SK-MEL-5 (cell line): ENCODE measurements around the gene TTBK2. TPM values are rescaled to one million over a fixed set of nuclear protein-coding genes. Genes with fewer than 3 reads are reported as not detected.

Experiments used
- DNase-seq: peaks from one replicate; pipeline ENCODE4 v3.0.0-alpha.2; 2016; ENCODE audit warnings: low read depth, low spot score
- in situ Hi-C: cut with HindIII; loops from 2 replicates; pipeline ENCODE4 v1.10.0; 2016; ENCODE audit warnings: low sequenced_read_pairs, high pct_unique_total_duplicates, low pct_unique_long_range_greater_than_20kb
- total RNA-seq: library from RNA; depleted of rRNA; stranded (reverse); fragments of >200 nt; shearing (Covaris generic); gene quantifications from 2 replicates; pipeline ENCODE4 v1.2.3, GENCODE V29; 2014

TTBK2 gene
- total RNA-seq, 1 experiment from 2014 or later = 5.6 TPM

DNA sequence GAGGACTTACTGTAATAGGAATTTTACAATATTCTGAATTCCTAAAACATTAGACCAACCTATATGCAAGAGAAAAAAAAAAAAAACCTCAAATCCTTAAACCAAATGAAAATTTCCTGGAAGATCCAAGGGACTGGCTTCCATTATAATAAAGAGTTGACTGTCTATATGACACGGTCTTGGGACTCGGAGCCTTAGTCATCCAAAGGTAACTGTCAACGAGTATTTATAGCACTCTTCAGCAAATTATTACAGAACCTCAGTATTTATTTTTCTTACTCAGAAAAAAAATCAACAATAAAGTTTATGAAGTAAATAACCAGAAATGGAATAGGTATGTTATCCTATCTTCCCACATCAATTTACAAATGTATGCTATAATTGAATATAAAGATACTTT, 66.0 kb downstream of the TTBK2 start:
- in situ Hi-C loops = no loop called here
- no peak for DNase-seq

DNA sequence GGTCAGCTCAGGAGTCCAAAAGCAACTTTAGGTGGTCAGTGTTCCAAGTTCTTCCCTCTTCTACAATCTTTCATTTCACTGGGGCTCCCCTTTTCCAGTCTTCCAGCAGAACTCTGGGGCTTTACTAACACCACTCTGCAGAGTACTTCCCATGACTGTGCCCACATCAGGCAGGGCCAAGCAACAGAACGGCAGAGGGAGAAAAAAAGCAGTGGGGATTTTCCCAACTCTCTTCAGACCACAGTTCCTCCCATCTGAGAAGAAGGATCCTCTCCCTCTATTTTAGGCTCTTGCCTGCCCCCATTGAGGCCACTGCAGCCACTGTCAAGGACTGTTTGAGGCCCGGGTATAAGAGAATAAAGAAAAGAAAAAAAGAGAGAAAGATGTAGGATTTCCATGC, 70.7 kb downstream of the TTBK2 start:
- DNase-seq = no peak
- in situ Hi-C loops = no loop called here

DNA sequence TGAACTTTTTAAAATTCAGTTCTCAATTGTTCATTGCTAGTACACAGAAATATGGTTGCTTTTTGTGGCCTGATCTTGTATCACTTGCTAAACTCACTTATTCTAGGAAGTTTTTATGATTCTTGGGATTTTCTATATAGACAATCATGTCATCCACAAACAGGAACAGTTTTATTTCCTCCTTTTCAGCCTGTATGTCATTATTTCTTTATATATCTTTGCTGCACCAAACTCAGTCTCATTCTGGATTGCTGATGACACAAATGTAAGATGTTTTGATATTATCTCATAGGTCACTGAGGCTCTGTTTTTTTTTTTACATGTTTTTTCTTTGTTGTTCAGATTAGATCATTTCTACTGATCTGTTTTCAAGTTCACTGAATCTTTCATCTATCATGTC, 71.7 kb downstream of the TTBK2 start:
- in situ Hi-C loops = no loop called here
- DNase-seq = no peak

DNA sequence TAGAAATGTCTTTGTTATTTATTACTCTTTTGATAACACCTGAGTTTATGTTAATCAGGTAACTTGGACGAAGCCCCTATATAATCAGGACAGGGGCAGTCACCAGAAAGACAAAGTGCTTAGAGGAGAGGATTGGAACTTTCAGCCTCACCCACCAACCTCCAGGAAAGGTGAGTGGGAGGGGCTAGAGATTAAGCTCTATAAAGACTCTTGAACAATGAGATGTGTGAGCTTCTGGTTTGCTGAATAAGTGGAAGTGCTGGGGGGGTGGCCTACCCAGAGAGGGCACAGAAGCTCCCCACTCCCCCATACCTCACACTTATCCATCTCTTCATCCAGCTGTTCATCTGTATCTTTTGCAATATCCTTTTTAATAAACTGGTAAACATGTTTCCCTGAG, 73.9 kb downstream of the TTBK2 start:
- in situ Hi-C loops = no loop called here
- no peak for DNase-seq

DNA sequence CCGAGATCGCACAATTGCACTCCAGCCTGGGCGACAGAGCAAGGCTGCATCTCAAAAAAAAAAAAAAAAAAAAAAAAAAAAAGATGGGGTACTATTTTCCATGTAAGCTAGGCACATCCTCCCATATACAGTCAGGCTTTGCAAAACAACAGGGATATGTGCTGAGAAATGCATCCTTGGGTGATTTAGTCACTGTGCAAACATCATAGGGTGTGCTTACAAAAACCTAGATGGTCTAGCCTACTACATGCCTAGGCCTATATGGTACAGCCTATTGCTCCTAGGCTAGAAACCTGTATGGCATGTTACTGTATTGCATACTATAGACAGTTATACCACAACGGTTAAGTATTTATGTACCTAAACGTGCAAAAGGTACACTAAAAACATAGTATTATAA, 75.0 kb downstream of the TTBK2 start:
- DNase-seq = no peak
- in situ Hi-C loops = no loop called here

DNA sequence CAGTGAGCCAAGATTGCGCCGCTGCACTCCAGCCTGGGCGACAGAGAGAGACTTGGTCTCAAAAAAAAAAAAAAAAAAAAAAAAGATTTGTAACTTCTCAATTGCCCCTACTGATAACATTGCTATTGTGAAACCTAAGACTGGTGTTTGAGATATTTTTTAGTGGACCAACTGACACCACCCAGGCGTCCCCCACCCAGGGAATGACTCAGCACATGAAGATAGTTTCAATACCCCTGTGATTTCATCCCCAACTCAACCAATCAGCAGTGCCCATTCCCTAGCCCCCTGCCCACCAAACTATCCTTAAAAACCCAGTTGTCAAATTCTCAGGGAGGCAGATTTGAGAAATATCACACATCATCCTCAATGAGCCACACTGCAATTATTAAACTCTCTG, 76.9 kb downstream of the TTBK2 start:
- in situ Hi-C loops = no loop called here
- DNase-seq = no peak

DNA sequence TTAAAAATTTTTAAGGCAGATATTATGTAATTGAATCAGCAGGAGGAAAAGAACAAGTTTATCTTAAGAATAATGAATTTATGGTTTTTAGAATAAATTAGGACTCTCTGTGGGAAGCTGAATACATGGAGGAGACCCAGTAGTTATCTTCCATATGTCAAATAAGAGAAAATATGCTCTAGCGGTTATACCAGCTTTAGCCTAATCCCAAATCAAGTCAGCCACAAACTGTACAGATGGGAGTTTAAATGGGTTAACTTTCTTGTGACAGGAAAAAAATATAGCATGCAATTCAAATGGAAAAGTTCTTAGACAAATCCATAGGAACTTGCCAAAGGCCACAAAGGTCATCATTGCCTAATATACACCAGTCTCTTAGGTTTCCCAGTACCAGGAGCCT, 84.3 kb downstream of the TTBK2 start:
- in situ Hi-C loops = no loop called here

DNA sequence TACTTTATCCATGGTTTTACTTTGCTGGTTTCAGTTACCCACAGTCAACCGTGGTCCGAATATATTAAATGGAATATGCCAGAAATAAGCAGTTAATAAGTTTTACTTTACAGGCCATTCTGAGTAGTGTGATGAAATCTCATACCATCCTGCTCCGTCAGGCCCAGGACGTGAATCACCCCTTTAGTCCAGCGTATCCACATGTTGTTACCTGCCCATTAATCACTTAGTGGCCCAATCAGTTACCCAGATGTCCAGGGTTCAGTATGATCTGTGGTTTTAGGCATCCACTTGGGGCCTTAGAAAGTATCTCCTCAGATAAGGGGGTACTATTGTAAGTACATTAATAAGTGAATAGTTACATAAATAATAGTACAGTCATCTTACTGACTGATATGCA, 88.0 kb downstream of the TTBK2 start:
- in situ Hi-C loops = no loop called here
- no peak for DNase-seq

More for the DNA sequence above, 84.3 kb downstream of the TTBK2 start:
- DNase-seq = no peak

DNA sequence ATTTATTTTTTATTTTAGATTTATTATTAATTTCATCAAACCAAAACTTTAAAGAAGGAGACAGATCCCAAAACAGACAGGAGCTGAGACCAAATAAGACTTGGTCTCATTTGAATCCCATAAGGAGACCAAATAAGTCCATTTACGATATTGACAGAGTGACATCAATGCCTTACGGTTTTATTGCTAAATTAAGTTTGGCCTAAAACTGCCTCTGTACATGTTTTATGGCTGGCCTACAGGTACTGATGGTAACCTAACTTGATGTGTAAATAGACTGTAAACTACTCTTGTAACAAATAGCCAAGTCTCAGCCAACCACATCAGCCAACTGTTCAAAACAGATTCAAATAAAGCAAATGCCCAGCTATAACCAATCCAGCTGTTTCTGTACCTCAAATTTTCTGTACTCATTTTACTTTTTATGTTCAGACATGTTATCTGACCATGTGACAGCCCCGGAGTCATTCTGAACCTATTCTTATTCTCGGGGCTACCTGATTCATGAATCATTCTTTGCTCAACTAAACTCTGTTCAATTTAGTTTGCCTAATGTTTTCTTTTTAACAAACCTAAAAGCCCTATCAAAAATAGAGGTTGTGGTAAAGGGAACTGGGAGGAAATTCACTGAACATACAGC, 94.2 kb downstream of the TTBK2 start:
- in situ Hi-C loops = no loop called here

DNA sequence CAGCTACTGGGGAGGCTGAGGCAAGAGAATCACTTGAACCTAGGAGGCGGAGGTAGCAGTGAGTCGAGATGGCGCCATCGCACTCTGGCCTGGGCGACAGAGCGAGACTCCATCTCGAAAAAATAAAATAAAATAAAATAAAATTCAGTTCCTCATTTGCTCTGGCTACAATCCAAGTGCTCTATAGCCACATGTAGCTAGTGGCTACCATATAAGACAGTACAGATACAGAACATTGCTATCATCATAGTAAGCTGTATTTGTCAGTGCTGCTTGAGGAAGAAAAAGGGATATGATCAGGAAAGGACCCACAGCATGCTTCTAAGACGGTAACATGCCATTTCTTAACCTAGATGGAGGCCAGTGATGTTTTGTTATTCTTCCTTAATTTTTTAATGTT, 95.0 kb downstream of the TTBK2 start:
- no peak for DNase-seq
- in situ Hi-C loops = no loop called here

More for the DNA sequence above, 94.2 kb downstream of the TTBK2 start:
- DNase-seq = no peak

DNA sequence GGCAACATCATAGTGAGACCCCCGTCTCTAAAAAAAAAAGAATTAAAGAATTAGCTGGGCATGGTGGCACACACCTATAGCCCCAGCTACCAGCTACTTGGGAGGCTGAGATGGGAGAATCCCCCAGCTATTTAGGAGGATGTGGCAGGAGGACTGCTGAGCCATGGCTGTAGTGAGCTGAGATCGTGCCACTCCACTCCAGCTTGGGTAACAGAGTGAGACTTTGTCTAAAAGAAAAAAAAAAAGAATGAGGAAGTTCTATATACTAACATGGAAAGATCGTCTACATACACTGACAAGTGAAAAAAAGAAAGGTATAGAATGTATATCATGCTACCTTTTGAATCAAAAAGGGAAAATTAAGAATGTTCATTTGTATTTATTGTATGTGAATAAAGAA, 99.8 kb downstream of the TTBK2 start:
- no peak for DNase-seq
- in situ Hi-C loops = no loop called here

DNA sequence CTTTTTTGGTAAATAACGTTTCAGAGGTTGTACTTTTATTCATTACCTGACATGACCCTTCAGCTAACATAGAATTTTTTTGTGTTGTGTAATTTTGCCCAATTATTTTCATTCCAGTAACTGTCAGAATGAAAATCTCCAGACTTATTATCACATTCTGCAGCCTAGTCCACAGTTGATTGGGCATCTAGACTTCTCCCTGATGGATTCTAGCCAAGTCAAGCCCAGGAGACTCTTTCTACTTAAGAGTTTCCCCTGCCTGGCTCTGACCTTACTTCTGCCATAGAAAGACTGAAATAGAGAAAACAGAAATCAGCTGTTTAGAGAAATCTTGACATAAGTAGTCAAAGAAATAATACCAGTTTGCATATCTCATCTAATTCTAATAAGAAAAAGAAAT, 100.8 kb downstream of the TTBK2 start:
- DNase-seq = no peak
- in situ Hi-C loops = no loop called here

DNA sequence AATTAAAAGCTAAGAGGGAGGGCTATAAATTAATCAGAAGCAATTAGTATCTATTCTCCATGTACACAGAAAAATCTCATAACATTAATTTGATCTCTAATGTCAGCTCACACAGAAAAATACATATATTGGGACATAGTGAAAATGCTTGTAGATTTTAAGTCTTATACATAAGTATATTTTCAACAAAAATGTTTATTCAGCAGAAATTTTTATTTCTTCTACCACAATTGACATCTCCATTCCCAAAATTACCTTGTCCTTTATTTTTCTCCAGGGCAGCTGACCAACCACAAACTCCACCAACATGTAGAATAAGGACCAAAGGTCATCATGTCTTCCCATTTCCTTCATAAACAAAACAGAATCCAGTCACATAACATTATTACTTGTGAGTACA, 109.1 kb downstream of the TTBK2 start:
- in situ Hi-C loops = no loop called here
- no peak for DNase-seq

DNA sequence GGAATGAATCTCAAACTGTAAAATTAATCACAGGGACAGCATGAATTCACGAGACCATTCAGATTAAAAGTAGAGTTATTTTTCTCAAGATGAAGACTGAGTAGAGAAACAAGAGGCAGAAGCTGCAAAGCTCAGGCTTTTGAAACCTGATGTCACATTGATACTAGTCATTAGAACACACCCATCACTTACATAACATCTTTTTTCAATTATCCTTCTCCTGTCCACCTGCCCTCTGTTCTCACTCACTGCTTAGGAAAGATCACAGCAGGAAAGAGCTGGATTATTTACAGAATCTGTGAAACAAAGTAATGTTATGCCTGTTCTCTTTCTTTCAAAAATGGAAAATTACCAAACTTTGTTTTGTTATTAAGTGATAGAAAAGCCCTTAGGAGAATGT, 111.7 kb downstream of the TTBK2 start:
- in situ Hi-C loops = no loop called here
- no peak for DNase-seq

DNA sequence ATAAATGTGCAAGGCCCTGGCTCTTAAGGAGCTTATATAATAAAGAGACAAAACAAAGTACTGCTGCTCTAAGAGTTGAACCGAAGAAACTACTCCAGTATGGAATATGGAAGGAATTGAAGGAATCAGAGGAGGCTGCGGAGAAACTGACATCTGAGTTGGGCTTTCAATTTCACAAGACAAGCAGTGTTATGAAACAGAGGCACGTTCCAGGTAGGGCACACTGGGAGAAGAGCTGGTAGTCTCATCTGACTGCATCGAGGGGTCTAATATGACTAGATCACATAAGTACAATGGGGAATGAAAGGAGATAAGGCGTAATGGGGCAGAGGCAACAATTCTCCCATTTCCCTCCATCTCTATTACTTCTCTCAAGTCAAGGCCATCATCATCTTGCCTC, 115.3 kb downstream of the TTBK2 start:
- in situ Hi-C loops = no loop called here
- no peak for DNase-seq

DNA sequence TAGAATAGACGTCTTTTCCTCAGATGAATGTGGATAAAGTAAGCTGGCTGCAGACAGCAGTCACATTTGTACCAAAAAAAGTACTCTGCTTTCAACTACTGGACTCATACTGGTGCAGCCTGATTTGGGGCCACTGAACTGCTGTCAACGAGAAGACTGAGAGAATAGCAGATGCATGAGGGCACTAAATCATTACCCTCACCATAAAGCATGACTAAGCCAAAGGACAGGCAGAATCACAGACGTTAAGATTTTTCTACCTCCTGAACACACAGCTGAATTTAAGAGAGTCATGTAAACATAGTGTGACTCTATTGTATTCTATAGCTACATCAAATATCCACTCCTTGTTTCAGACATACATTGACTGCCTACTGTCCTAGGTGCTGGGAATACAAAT, 115.8 kb downstream of the TTBK2 start:
- in situ Hi-C loops = no loop called here

DNA sequence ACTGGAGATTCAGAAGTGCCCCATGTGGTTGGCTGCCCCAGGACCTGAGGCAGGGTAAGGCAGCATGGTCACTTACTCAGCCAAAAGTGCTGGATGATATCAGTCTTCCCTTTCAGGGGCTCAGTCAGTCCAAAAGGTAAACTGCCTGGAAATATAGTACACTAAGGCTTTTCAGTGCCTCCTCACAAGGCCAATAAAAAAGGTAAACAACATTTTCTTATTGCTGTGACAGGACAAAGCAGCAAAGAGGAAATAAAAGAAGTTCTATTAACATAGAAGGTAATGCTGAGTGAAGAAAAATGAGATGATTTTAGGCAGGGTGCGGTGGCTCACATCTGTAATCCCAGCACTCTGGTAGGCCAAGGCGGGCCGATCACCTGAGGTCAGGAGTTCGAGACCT, 117.1 kb downstream of the TTBK2 start:
- in situ Hi-C loops = no loop called here

More for the DNA sequence above, 115.8 kb downstream of the TTBK2 start:
- no peak for DNase-seq

DNA sequence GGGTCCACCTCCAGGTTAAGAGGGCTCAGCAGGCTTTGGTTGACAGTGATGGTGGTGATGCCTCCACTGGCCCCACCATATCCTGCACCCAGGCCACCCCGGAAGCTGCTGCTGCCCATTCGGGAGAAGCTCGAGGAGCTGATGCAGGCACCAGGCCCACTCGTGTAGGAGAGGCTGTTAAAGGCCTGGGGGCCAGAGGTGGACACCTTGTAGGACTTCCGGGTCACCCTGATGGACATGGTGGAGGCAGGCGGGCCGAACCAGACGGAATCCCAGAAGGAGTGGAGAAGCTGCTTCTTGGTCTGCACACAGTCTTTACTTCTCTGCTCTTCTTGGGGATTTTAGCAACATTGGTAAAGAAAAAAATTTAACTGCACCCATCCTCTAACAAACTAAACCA, 118.4 kb downstream of the TTBK2 start:
- in situ Hi-C loops = no loop called here
- DNase-seq = no peak

More for the DNA sequence above, 117.1 kb downstream of the TTBK2 start:
- no peak for DNase-seq

DNA sequence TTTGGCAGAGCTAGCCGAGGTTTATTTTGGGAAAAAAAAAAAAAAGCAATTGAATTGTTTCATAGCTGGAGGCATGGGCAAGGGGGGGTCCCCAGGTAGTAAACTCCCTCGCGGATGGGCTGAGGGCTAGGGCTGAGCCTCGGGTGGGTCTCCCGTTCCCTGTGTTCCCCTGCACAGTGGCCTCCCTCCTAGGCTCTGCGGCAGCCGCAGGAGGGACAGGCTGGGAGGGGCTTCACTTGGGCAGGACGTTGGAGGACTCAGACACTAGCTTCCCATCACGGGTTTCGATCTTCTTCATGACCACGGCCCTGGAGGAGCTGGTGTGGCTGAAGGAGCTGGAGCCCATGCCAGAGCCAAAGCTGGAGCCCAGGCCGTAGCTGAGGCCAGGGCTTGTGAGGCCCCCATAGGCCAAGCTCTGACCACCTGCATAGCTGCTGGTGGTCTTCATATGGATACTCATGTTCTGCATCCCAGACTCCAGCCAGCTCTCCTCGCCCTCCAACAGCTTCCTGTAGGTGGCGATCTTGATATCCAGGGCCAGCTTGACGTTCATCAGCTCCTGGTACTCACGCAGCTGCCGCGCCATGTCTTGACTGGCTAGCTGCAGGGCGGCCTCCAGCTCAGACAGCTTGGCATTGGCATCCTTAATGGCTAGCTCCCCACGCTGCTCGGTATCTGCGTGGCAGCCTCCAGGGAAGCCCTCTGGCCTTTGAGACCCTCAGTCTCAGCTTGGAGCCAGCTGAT, 119.7 kb downstream of the TTBK2 start:
- in situ Hi-C loops = no loop called here
- DNase-seq = peak; percentile 43
